WTC11 (cell line): ENCODE measurements around the gene PFDN2. TPM values are rescaled to one million over a fixed set of nuclear protein-coding genes. Genes with fewer than 3 reads are reported as not detected.

Experiments
- ATAC-seq: fragments of 200-7000 bp; cut with Tn5 transposase; 2 replicates; pipeline ENCODE4 v1.10.0; 2021; ENCODE audit warnings: mild to moderate bottlenecking, moderate library complexity
- CTCF ChIA-PET: fragments of 300-600 bp; sonication (Branson Sonifier 250); formaldehyde crosslinking; loops from one replicate; lab custom pipeline; 2021; ENCODE audit warnings: antibody characterized with exemption; lab: Charles Lee
- POLR2A ChIA-PET: fragments of 350-600 bp; sonication (Branson Sonifier 250); formaldehyde crosslinking; loops from one replicate; lab custom pipeline; 2021; ENCODE audit warnings: antibody characterized with exemption; lab: Charles Lee
- DNase-seq: peaks from one replicate; pipeline ENCODE4 v3.0.0; 2021; ENCODE audit warnings: low spot score
- H3K27ac Mint-ChIP-seq: 2 replicates; pipeline ENCODE4 v1.8.0; 2021; ENCODE audit warnings: mixed read lengths
- H3K27me3 Mint-ChIP-seq: 2 replicates; pipeline ENCODE4 v1.8.0; 2021; ENCODE audit warnings: low read depth, mild to moderate bottlenecking, moderate library complexity, mixed read lengths
- H3K36me3 Mint-ChIP-seq: 2 replicates; pipeline ENCODE4 v1.8.0; 2021; ENCODE audit warnings: mixed read lengths
- H3K4me1 Mint-ChIP-seq: 2 replicates; pipeline ENCODE4 v1.8.0; 2022; ENCODE audit warnings: mixed read lengths
- H3K4me3 Mint-ChIP-seq: 2 replicates; pipeline ENCODE4 v1.8.0; 2021; ENCODE audit warnings: mild to moderate bottlenecking, moderate library complexity, mixed read lengths
- H3K9me3 Mint-ChIP-seq: 2 replicates; pipeline ENCODE4 v1.8.0; 2021; ENCODE audit warnings: mixed read lengths
- AR ChIP-seq: fragments of 250-450 bp; sonication (Bioruptor Pico); IDR thresholded peaks from 2 replicates; pipeline ENCODE4 v1.9.0; 2021; ENCODE audit warnings: mild to moderate bottlenecking
- ARID4B ChIP-seq: sonication (generic); formaldehyde crosslinking; IDR thresholded peaks from 2 replicates; pipeline ENCODE4 v1.8.0; 2023; ENCODE audit warnings: missing genetic modification reagents, mild to moderate bottlenecking, borderline replicate concordance
- ATF6 ChIP-seq: sonication (generic); formaldehyde crosslinking; IDR thresholded peaks from 2 replicates; pipeline ENCODE4 v1.8.1; 2023; ENCODE audit warnings: mild to moderate bottlenecking, missing genetic modification reagents
- CREM ChIP-seq: sonication (generic); formaldehyde crosslinking; IDR thresholded peaks from 2 replicates; pipeline ENCODE4 v1.8.1; 2022; ENCODE audit warnings: mild to moderate bottlenecking, missing genetic modification reagents, moderate library complexity
- FOXP1 ChIP-seq: sonication (generic); formaldehyde crosslinking; IDR thresholded peaks from 2 replicates; pipeline ENCODE4 v1.8.0; 2022; ENCODE audit warnings: missing genetic modification reagents, mild to moderate bottlenecking, moderate library complexity, borderline replicate concordance
- RELA ChIP-seq: sonication (generic); formaldehyde crosslinking; IDR thresholded peaks from 2 replicates; pipeline ENCODE4 v1.8.1; 2022; ENCODE audit warnings: missing genetic modification reagents, mild to moderate bottlenecking, borderline replicate concordance
- SMAD3 ChIP-seq: sonication (generic); formaldehyde crosslinking; IDR thresholded peaks from 2 replicates; pipeline ENCODE4 v1.8.0; 2022; ENCODE audit warnings: missing genetic modification reagents, mild to moderate bottlenecking, borderline replicate concordance
- TEAD1 ChIP-seq: sonication (generic); formaldehyde crosslinking; IDR thresholded peaks from 2 replicates; pipeline ENCODE4 v1.8.0; 2022; ENCODE audit warnings: mild to moderate bottlenecking, missing genetic modification reagents
- ZBTB43 ChIP-seq: sonication (generic); formaldehyde crosslinking; IDR thresholded peaks from 2 replicates; pipeline ENCODE4 v1.8.1; 2023; ENCODE audit warnings: mild to moderate bottlenecking, missing genetic modification reagents
- ZNF281 ChIP-seq: sonication (generic); formaldehyde crosslinking; IDR thresholded peaks from 2 replicates; pipeline ENCODE4 v1.8.0; 2023; ENCODE audit warnings: mild to moderate bottlenecking, missing genetic modification reagents
- ZSCAN18 ChIP-seq: fragments of 250-450 bp; sonication (Bioruptor Pico); IDR thresholded peaks from 2 replicates; pipeline ENCODE4 v2.1.2; 2022; ENCODE audit warnings: mild to moderate bottlenecking, moderate library complexity
- total RNA-seq: library from RNA; stranded (reverse); gene quantifications from 3 replicates; pipeline ENCODE4 v1.2.3, GENCODE V29; 2021

Gene PFDN2
- total RNA-seq, 1 experiment from 2014 or later, result 92.6 TPM

- TF ChIP-seq ARID4B, result no peak
- TF ChIP-seq ZBTB43 (CRISPR knock-in tag), result no peak
- no peak for TF ChIP-seq ZNF281 (CRISPR knock-in tag)
- TF ChIP-seq, all 79 proteins: peak for 0
Observed at GRCh38 chr1:161080441-161081405, 37.1 kb downstream of the PFDN2 start (continued).

- H3K27me3 Mint-ChIP-seq, result no peaks in the 10 kb centered on the region; the same call in 1 of the 2 replicates
- ChIA-PET CTCF (interaction anchor here (0.9 to 2.8 kb wide), 8 partner anchors 8 to 41 kb away, joined by 3 to 24 read pairs (median 4); partner anchors contain the start of genes ARHGAP30, KLHDC9 and NECTIN4), POLR2A (interaction anchor here (0.6 kb wide), 1 partner anchor 108 kb away, joined by 7 read pairs; no protein-coding TSS in a partner anchor)
- H3K27ac Mint-ChIP-seq, result no peak overlapping the region
- no peaks in the 10 kb centered on the region for H3K36me3 Mint-ChIP-seq
- H3K9me3 Mint-ChIP-seq, result no peaks in the 10 kb centered on the region
- DNase-seq (no peak), ATAC-seq (peak; percentile 33)
- no peak for TF ChIP-seq TEAD1 (CRISPR knock-in tag)
- H3K4me3 Mint-ChIP-seq, result no peak overlapping the region
- H3K4me1 Mint-ChIP-seq, result peaks cover 27% of the 10 kb centered on the region
Observed at GRCh38 chr1:161079436-161080110, 38.3 kb downstream of the PFDN2 start.

GRCh38 chr1:161077426-161077825 lies 40.4 kb downstream of the PFDN2 start:
- H3K27ac Mint-ChIP-seq, result no peak overlapping the region
- no peak for ATAC-seq
- no peak for DNase-seq
- H3K27me3 Mint-ChIP-seq, result no peaks in the 10 kb centered on the region; the same call in 1 of the 2 replicates
- H3K36me3 Mint-ChIP-seq, result no peaks in the 10 kb centered on the region
- peaks cover 21% of the 10 kb centered on the region for H3K4me1 Mint-ChIP-seq
- H3K9me3 Mint-ChIP-seq, result no peaks in the 10 kb centered on the region
- CTCF ChIA-PET, result no interaction called here
- POLR2A ChIA-PET, result no interaction called here
- no peak overlapping the region for H3K4me3 Mint-ChIP-seq
- TF ChIP-seq FOXP1 (CRISPR knock-in tag), result no peak
- no peak for TF ChIP-seq AR (CRISPR knock-in tag)
- no peak for TF ChIP-seq CREM
- no peak for TF ChIP-seq ATF6
- no peak for TF ChIP-seq RELA (CRISPR knock-in tag)
- TF ChIP-seq SMAD3 (CRISPR knock-in tag), result no peak
- TF ChIP-seq ZSCAN18, result no peak
